ENCODE measurements around the gene MGAT1.
"Not testable (repeated sequence)": the region's sequence is repeated elsewhere in the genome, so short reads cannot be mapped to it uniquely, and the experiment has no call there.

Gene MGAT1

GRCh38 chr5:180832638-180833068, 30.0 kb upstream of the MGAT1 start:
- Histone ChIP-seq H3K4me3 (ENCODE audit: low read length) (no peak overlapping the region), H3K27me3 (ENCODE audit: insufficient read depth, low read length) (peaks cover 28% of the 10 kb centered on the region), H3K27ac (ENCODE audit: low read depth, low read length) (no peak overlapping the region), H3K4me1 (ENCODE audit: insufficient read depth, low read length) (peaks cover 6% of the 10 kb centered on the region; the same call in 1 of the 2 replicates), H3K36me3 (ENCODE audit: insufficient read depth, low read length) (peaks cover 9% of the 10 kb centered on the region; the same call in 1 of the 2 replicates), H3K9ac (ENCODE audit: low read depth, low read length) (no peak overlapping the region), H3K9me3 (ENCODE audit: insufficient read depth, low read depth, low read length) (peaks cover 18% of the 10 kb centered on the region)
- WGBS, result 87% methylated on average over 2 of the region's 2 CpGs

- Histone ChIP-seq H3K9ac (ENCODE audit: low read depth, low read length) (peak overlapping the region; percentile 93), H3K36me3 (ENCODE audit: insufficient read depth, low read length) (peaks cover 9% of the 10 kb centered on the region; the same call in 1 of the 2 replicates), H3K27ac (ENCODE audit: low read depth, low read length) (peak overlapping the region; percentile 87), H3K4me3 (ENCODE audit: low read length) (peak overlapping the region; percentile 79), H3K4me1 (ENCODE audit: insufficient read depth, low read length) (peaks cover 6% of the 10 kb centered on the region; the same call in 1 of the 2 replicates), H3K27me3 (ENCODE audit: insufficient read depth, low read length) (peaks cover 28% of the 10 kb centered on the region), H3K9me3 (ENCODE audit: insufficient read depth, low read depth, low read length) (peaks cover 18% of the 10 kb centered on the region)
- WGBS, result 4% methylated on average over 80 of the region's 80 CpGs
Measured at GRCh38 chr5:180831139-180832093, 28.8 kb upstream of the MGAT1 start.

- Histone ChIP-seq H3K9me3 (ENCODE audit: insufficient read depth, low read depth, low read length) (peaks cover 18% of the 10 kb centered on the region), H3K27me3 (ENCODE audit: insufficient read depth, low read length) (peaks cover 33% of the 10 kb centered on the region), H3K27ac (ENCODE audit: low read depth, low read length) (peak overlapping the region; percentile 87), H3K4me3 (ENCODE audit: low read length) (peak overlapping the region; percentile 79), H3K9ac (ENCODE audit: low read depth, low read length) (peak overlapping the region; percentile 93), H3K4me1 (ENCODE audit: insufficient read depth, low read length) (peaks cover 6% of the 10 kb centered on the region; the same call in 1 of the 2 replicates), H3K36me3 (ENCODE audit: insufficient read depth, low read length) (peaks cover 9% of the 10 kb centered on the region; the same call in 1 of the 2 replicates)
- 35% methylated on average over 35 of the region's 35 CpGs for WGBS
Measured at GRCh38 chr5:180830253-180831138, 27.9 kb upstream of the MGAT1 start.

- H3K9ac ChIP-seq (ENCODE audit: low read depth, low read length), result no peak overlapping the region
- H3K27me3 ChIP-seq (ENCODE audit: insufficient read depth, low read length), result peaks cover 33% of the 10 kb centered on the region
- H3K27ac ChIP-seq (ENCODE audit: low read depth, low read length), result no peak overlapping the region
- no peak overlapping the region for H3K4me3 ChIP-seq (ENCODE audit: low read length)
- peaks cover 6% of the 10 kb centered on the region; the same call in 1 of the 2 replicates for H3K4me1 ChIP-seq (ENCODE audit: insufficient read depth, low read length)
- 97% methylated on average over 4 of the region's 5 CpGs for WGBS
- H3K9me3 ChIP-seq (ENCODE audit: insufficient read depth, low read depth, low read length), result peaks cover 18% of the 10 kb centered on the region
- peaks cover 8% of the 10 kb centered on the region; the same call in 1 of the 2 replicates for H3K36me3 ChIP-seq (ENCODE audit: insufficient read depth, low read length)
Measured at GRCh38 chr5:180829726-180830125, 27.1 kb upstream of the MGAT1 start.

GRCh38 chr5:180828756-180829531, 26.3 kb upstream of the MGAT1 start:
- 95% methylated on average over 13 of the region's 13 CpGs for whole genome bisulfite sequencing
- not testable (repeated sequence) for H3K36me3 ChIP-seq (ENCODE audit: insufficient read depth, low read length); H3K4me3 ChIP-seq (ENCODE audit: low read length); H3K9ac ChIP-seq (ENCODE audit: low read depth, low read length); H3K27ac ChIP-seq (ENCODE audit: low read depth, low read length); H3K4me1 ChIP-seq (ENCODE audit: insufficient read depth, low read length)
- peaks cover 18% of the 10 kb centered on the region for H3K9me3 ChIP-seq (ENCODE audit: insufficient read depth, low read depth, low read length)
- peaks cover 33% of the 10 kb centered on the region for H3K27me3 ChIP-seq (ENCODE audit: insufficient read depth, low read length)

GRCh38 chr5:180827374-180827773, 24.8 kb upstream of the MGAT1 start:
- peaks cover 29% of the 10 kb centered on the region for H3K27me3 ChIP-seq (ENCODE audit: insufficient read depth, low read length)
- H3K36me3 ChIP-seq (ENCODE audit: insufficient read depth, low read length); H3K27ac ChIP-seq (ENCODE audit: low read depth, low read length); H3K4me3 ChIP-seq (ENCODE audit: low read length); H3K4me1 ChIP-seq (ENCODE audit: insufficient read depth, low read length); H3K9ac ChIP-seq (ENCODE audit: low read depth, low read length): not testable (repeated sequence)
- H3K9me3 ChIP-seq (ENCODE audit: insufficient read depth, low read depth, low read length), result peaks cover 18% of the 10 kb centered on the region
- WGBS, result 71% methylated on average over 7 of the region's 7 CpGs

- Histone ChIP-seq H3K4me3 (ENCODE audit: low read length) (no peak overlapping the region), H3K4me1 (ENCODE audit: insufficient read depth, low read length) (peaks cover 6% of the 10 kb centered on the region; the same call in 1 of the 2 replicates), H3K36me3 (ENCODE audit: insufficient read depth, low read length) (peaks cover 4% of the 10 kb centered on the region; the same call in 1 of the 2 replicates), H3K9ac (ENCODE audit: low read depth, low read length) (no peak overlapping the region), H3K9me3 (ENCODE audit: insufficient read depth, low read depth, low read length) (peaks cover 18% of the 10 kb centered on the region), H3K27ac (ENCODE audit: low read depth, low read length) (no peak overlapping the region), H3K27me3 (ENCODE audit: insufficient read depth, low read length) (peaks cover 20% of the 10 kb centered on the region)
- 92% methylated on average over 3 of the region's 3 CpGs for WGBS
Measured at GRCh38 chr5:180825768-180826525, 23.3 kb upstream of the MGAT1 start.

GRCh38 chr5:180824630-180825476, 22.2 kb upstream of the MGAT1 start:
- H3K27me3 ChIP-seq (ENCODE audit: insufficient read depth, low read length), result peaks cover 9% of the 10 kb centered on the region
- no peak overlapping the region for H3K4me3 ChIP-seq (ENCODE audit: low read length)
- H3K4me1 ChIP-seq (ENCODE audit: insufficient read depth, low read length), result no peaks in the 10 kb centered on the region
- peaks cover 4% of the 10 kb centered on the region; the same call in 1 of the 2 replicates for H3K36me3 ChIP-seq (ENCODE audit: insufficient read depth, low read length)
- 91% methylated on average over 10 of the region's 10 CpGs for WGBS
- H3K9ac ChIP-seq (ENCODE audit: low read depth, low read length), result no peak overlapping the region
- peaks cover 12% of the 10 kb centered on the region for H3K9me3 ChIP-seq (ENCODE audit: insufficient read depth, low read depth, low read length)
- H3K27ac ChIP-seq (ENCODE audit: low read depth, low read length), result no peak overlapping the region

GRCh38 chr5:180823940-180824629, 21.5 kb upstream of the MGAT1 start:
- 92% methylated on average over 6 of the region's 6 CpGs for whole genome bisulfite sequencing
- H3K27ac ChIP-seq (ENCODE audit: low read depth, low read length), result no peak overlapping the region
- H3K4me1 ChIP-seq (ENCODE audit: insufficient read depth, low read length), result no peaks in the 10 kb centered on the region
- no peak overlapping the region for H3K4me3 ChIP-seq (ENCODE audit: low read length)
- H3K36me3 ChIP-seq (ENCODE audit: insufficient read depth, low read length), result no peaks in the 10 kb centered on the region
- H3K9ac ChIP-seq (ENCODE audit: low read depth, low read length), result no peak overlapping the region
- H3K27me3 ChIP-seq (ENCODE audit: insufficient read depth, low read length), result peaks cover 5% of the 10 kb centered on the region; the same call in 1 of the 2 replicates
- H3K9me3 ChIP-seq (ENCODE audit: insufficient read depth, low read depth, low read length), result peaks cover 5% of the 10 kb centered on the region; the same call in 1 of the 2 replicates
